GM23248 (cell line): ENCODE measurements around the gene ZG16B. TPM values are rescaled to one million over a fixed set of nuclear protein-coding genes. Genes with fewer than 3 reads are reported as not detected.

Source experiments
- DNase-seq: peaks from one replicate; pipeline ENCODE4 v3.0.0-alpha.2; 2015
- H2AFZ ChIP-seq: fragments of 200-600 bp; sonication (generic); 2 replicates; pipeline ENCODE4 v1.6.1; 2016; ENCODE audit warnings: antibody characterized with exemption
- H3F3A ChIP-seq: fragments of 200-600 bp; sonication (generic); 2 replicates; pipeline ENCODE4 v1.6.1; 2016; ENCODE audit warnings: mild to moderate bottlenecking, antibody characterized with exemption, mixed run types; ENCODE audit not compliant: insufficient read depth
- H3K27ac ChIP-seq: fragments of 200-600 bp; sonication (generic); 2 replicates; pipeline ENCODE4 v1.5.1; 2016; ENCODE audit warnings: mild to moderate bottlenecking
- H3K27me3 ChIP-seq: fragments of 200-600 bp; sonication (generic); replicated peaks from 2 replicates; pipeline ENCODE4 v1.6.1; 2016; ENCODE audit warnings: mild to moderate bottlenecking; ENCODE audit not compliant: insufficient read depth
- H3K36me3 ChIP-seq: fragments of 200-600 bp; sonication (generic); 2 replicates; pipeline ENCODE4 v1.6.1; 2016; ENCODE audit warnings: low read depth, mild to moderate bottlenecking
- H3K4me1 ChIP-seq: fragments of 200-600 bp; sonication (generic); 2 replicates; pipeline ENCODE4 v1.6.1; 2016; ENCODE audit warnings: mild to moderate bottlenecking; ENCODE audit not compliant: insufficient read depth
- H3K4me2 ChIP-seq: fragments of 200-600 bp; sonication (generic); one replicate; pipeline ENCODE4 v1.6.1; 2016; ENCODE audit warnings: mild to moderate bottlenecking; ENCODE audit not compliant: unreplicated experiment
- H3K4me3 ChIP-seq: fragments of 200-600 bp; sonication (generic); 2 replicates; pipeline ENCODE4 v1.5.1; 2016; ENCODE audit warnings: mild to moderate bottlenecking
- H3K79me2 ChIP-seq: fragments of 200-600 bp; sonication (generic); 2 replicates; pipeline ENCODE4 v1.6.1; 2016; ENCODE audit warnings: mild to moderate bottlenecking; ENCODE audit not compliant: insufficient read depth
- H3K9ac ChIP-seq: fragments of 200-600 bp; sonication (generic); 2 replicates; pipeline ENCODE4 v1.6.1; 2016; ENCODE audit warnings: mild to moderate bottlenecking
- H3K9me2 ChIP-seq: fragments of 200-600 bp; sonication (generic); 2 replicates; pipeline ENCODE4 v1.6.1; 2016; ENCODE audit warnings: mixed run types, mild to moderate bottlenecking, moderate library complexity; ENCODE audit not compliant: insufficient read depth
- H3K9me3 ChIP-seq: fragments of 200-600 bp; sonication (generic); one replicate; pipeline ENCODE4 v1.6.1; 2017; ENCODE audit warnings: low read depth
- H4K20me1 ChIP-seq: fragments of 200-600 bp; sonication (generic); 2 replicates; pipeline ENCODE4 v1.6.0; 2016; ENCODE audit not compliant: insufficient read depth
- EZH2 ChIP-seq: fragments of 200-600 bp; sonication (generic); IDR thresholded peaks from 2 replicates; pipeline ENCODE4 v1.6.1; 2018; ENCODE audit warnings: antibody characterized with exemption, mild to moderate bottlenecking; ENCODE audit not compliant: insufficient read depth, poor library complexity, severe bottlenecking
- EZH2phosphoT487 ChIP-seq: fragments of 200-600 bp; sonication (generic); IDR thresholded peaks from 2 replicates; pipeline ENCODE4 v1.6.1; 2018; ENCODE audit warnings: antibody characterized with exemption, moderate library complexity, mild to moderate bottlenecking, low read depth; ENCODE audit not compliant: insufficient read depth
- WGBS, 2 experiments: methylation state at CpG; one replicate each; pipeline ENCODE4 v1.1.6; 2015 to 2017; ENCODE audit warnings: low lambda C conversion rate in 2 of 2, low coverage in 1 of 2; ENCODE audit errors: missing lambda C conversion rate in 2 of 2; 5-methylcytosine and 5-hydroxymethylcytosine counted together
- in situ Hi-C: fragments of 300-500 bp; cut with MboI; formaldehyde crosslinking; loops from 2 replicates; pipeline ENCODE4 v1.15.0; 2020
- polyA plus RNA-seq: library from polyadenylated mRNA; unstranded; fragments of >200 nt; fragmentation: Nextera tagmentation; extraction: Ambion mirVana; gene quantifications from 2 replicates; pipeline ENCODE4 v1.2.1, GENCODE V29; 2016
- total RNA-seq: library from RNA; depleted of rRNA; stranded (reverse); fragments of >200 nt; shearing (Covaris generic); gene quantifications from 2 replicates; pipeline ENCODE4 v1.2.3, GENCODE V29; 2014

The ZG16B gene
- total and polyA plus RNA-seq, 2 experiments from 2014 or later, result not detected

- WGBS, 2 experiments, result 53 to 56% methylated on average over 3 of the region's 3 CpGs
- DNase-seq, result no peak
- in situ Hi-C loops, result no loop called here
Observed at GRCh38 chr16:2803545-2804195, 26.4 kb upstream of the ZG16B start.

GRCh38 chr16:2804728-2805127 is 25.4 kb upstream of the ZG16B start:
- 65 to 71% methylated on average over 4 of the region's 4 CpGs for WGBS, 2 experiments
- TF ChIP-seq EZH2phosphoT487, result no peak
- Histone ChIP-seq H3K27me3 (peaks cover 39% of the 10 kb centered on the region), H2AFZ (no peak overlapping the region), H3K79me2 (no peaks in the 10 kb centered on the region), H3F3A (no peaks in the 10 kb centered on the region), H4K20me1 (no peaks in the 10 kb centered on the region), H3K27ac (no peak overlapping the region), H3K9me2 (no peaks in the 10 kb centered on the region), H3K4me1 (no peaks in the 10 kb centered on the region), H3K36me3 (no peaks in the 10 kb centered on the region), H3K9me3 (no peaks in the 10 kb centered on the region), H3K4me2 (no peak overlapping the region), H3K4me3 (no peak overlapping the region), H3K9ac (no peak overlapping the region)
- in situ Hi-C loops, result no loop called here
- no peak for DNase-seq

More at GRCh38 chr16:2803545-2804195, 26.4 kb upstream of the ZG16B start:
- Histone ChIP-seq H3K4me3 (no peak overlapping the region), H3K27ac (no peak overlapping the region), H3K36me3 (no peaks in the 10 kb centered on the region), H4K20me1 (no peaks in the 10 kb centered on the region), H3F3A (no peaks in the 10 kb centered on the region), H3K9ac (no peak overlapping the region), H3K9me3 (no peaks in the 10 kb centered on the region), H3K4me2 (no peak overlapping the region), H3K4me1 (no peaks in the 10 kb centered on the region), H3K27me3 (peaks cover 41% of the 10 kb centered on the region), H2AFZ (no peak overlapping the region), H3K79me2 (no peaks in the 10 kb centered on the region), H3K9me2 (no peaks in the 10 kb centered on the region)
- TF ChIP-seq EZH2 (no peak), EZH2phosphoT487 (no peak)

GRCh38 chr16:2806286-2806685 is 23.8 kb upstream of the ZG16B start:
- no peaks in the 10 kb centered on the region for H3K9me2 ChIP-seq
- H3K27ac ChIP-seq, result no peak overlapping the region
- no peaks in the 10 kb centered on the region for H3K79me2 ChIP-seq
- no peak overlapping the region for H3K9ac ChIP-seq
- 37 to 52% methylated on average over 5 of the region's 5 CpGs for WGBS, 2 experiments
- no peak overlapping the region for H3K4me3 ChIP-seq
- no peaks in the 10 kb centered on the region for H3K4me1 ChIP-seq
- H3K9me3 ChIP-seq, result no peaks in the 10 kb centered on the region
- no peaks in the 10 kb centered on the region for H3F3A ChIP-seq
- no peaks in the 10 kb centered on the region for H3K36me3 ChIP-seq
- no peak overlapping the region for H2AFZ ChIP-seq
- no peak for DNase-seq
- H4K20me1 ChIP-seq, result no peaks in the 10 kb centered on the region
- in situ Hi-C loops, result no loop called here
- H3K4me2 ChIP-seq, result no peak overlapping the region
- peaks cover 42% of the 10 kb centered on the region for H3K27me3 ChIP-seq
- TF ChIP-seq EZH2phosphoT487 (no peak), EZH2 (no peak)

GRCh38 chr16:2808181-2808580 is 21.9 kb upstream of the ZG16B start:
- H3F3A ChIP-seq, result no peaks in the 10 kb centered on the region
- H3K4me2 ChIP-seq, result no peak overlapping the region
- no peak overlapping the region for H3K27ac ChIP-seq
- in situ Hi-C loops, result no loop called here
- DNase-seq, result no peak
- H3K9ac ChIP-seq, result no peak overlapping the region
- peaks cover 48% of the 10 kb centered on the region for H3K27me3 ChIP-seq
- no peaks in the 10 kb centered on the region for H3K4me1 ChIP-seq
- WGBS, 2 experiments, result 60 to 61% methylated on average over 7 of the region's 7 CpGs
- H3K9me2 ChIP-seq, result no peaks in the 10 kb centered on the region
- H3K36me3 ChIP-seq, result no peaks in the 10 kb centered on the region
- H3K79me2 ChIP-seq, result no peaks in the 10 kb centered on the region
- no peaks in the 10 kb centered on the region for H4K20me1 ChIP-seq
- H2AFZ ChIP-seq, result no peak overlapping the region
- H3K9me3 ChIP-seq, result no peaks in the 10 kb centered on the region
- no peak overlapping the region for H3K4me3 ChIP-seq
- no peak for TF ChIP-seq EZH2
- TF ChIP-seq EZH2phosphoT487, result no peak
